Kidney epithelial cell (primary cell): ENCODE data around the gene ZMYND11. TPM values are rescaled to one million over a fixed set of nuclear protein-coding genes. Genes with fewer than 3 reads are reported as not detected.
"Not testable (repeated sequence)": the region's sequence is repeated elsewhere in the genome, so short reads cannot be mapped to it uniquely, and the experiment has no call there.

Experiments
- DNase-seq: peaks from one replicate; pipeline ENCODE4 v3.0.0-alpha.2; 2010; ENCODE audit warnings: low read depth
- H3K27me3 ChIP-seq: 2 replicates; pipeline ENCODE4 v1.6.0; 2011; ENCODE audit warnings: low read length; ENCODE audit not compliant: control insufficient read depth, insufficient read depth
- H3K36me3 ChIP-seq: 2 replicates; pipeline ENCODE4 v1.5.1; 2011; ENCODE audit warnings: low read length; ENCODE audit not compliant: control insufficient read depth, insufficient read depth
- H3K4me3 ChIP-seq: 2 replicates; pipeline ENCODE4 v1.5.1; 2011; ENCODE audit warnings: low read depth, mild to moderate bottlenecking, control low read depth, low read length
- CTCF ChIP-seq: IDR thresholded peaks from 2 replicates; pipeline ENCODE4 v1.5.1; 2011; ENCODE audit warnings: mild to moderate bottlenecking, moderate library complexity, low read length, control low read depth, inconsistent platforms; ENCODE audit not compliant: insufficient read depth, poor library complexity, severe bottlenecking
- total RNA-seq: library from RNA; depleted of rRNA; stranded (reverse); fragments of >200 nt; gene quantifications from 2 replicates; pipeline ENCODE4 v1.2.3, GENCODE V29; 2015

ZMYND11 gene
- total RNA-seq, 1 donor from 2014 or later, result 60.0 TPM

- Histone ChIP-seq H3K27me3 (no peaks in the 10 kb centered on the region), H3K36me3 (no peaks in the 10 kb centered on the region), H3K4me3 (no peak overlapping the region)
- DNase-seq, result no peak
- TF ChIP-seq CTCF, result no peak
Observed at GRCh38 chr10:293636-294035, 158.4 kb downstream of the ZMYND11 start.

- no peaks in the 10 kb centered on the region for H3K27me3 ChIP-seq
- no peak for TF ChIP-seq CTCF
- DNase-seq, result no peak
- H3K36me3 ChIP-seq, result no peaks in the 10 kb centered on the region
- H3K4me3 ChIP-seq, result no peak overlapping the region
Observed at GRCh38 chr10:297567-297966, 162.3 kb downstream of the ZMYND11 start.

GRCh38 chr10:298033-298432, 162.8 kb downstream of the ZMYND11 start:
- Histone ChIP-seq H3K36me3 (no peaks in the 10 kb centered on the region), H3K4me3 (no peak overlapping the region), H3K27me3 (no peaks in the 10 kb centered on the region)
- no peak for DNase-seq
- no peak for TF ChIP-seq CTCF

- Histone ChIP-seq H3K36me3 (no peaks in the 10 kb centered on the region), H3K4me3 (no peak overlapping the region), H3K27me3 (no peaks in the 10 kb centered on the region)
- no peak for TF ChIP-seq CTCF
- DNase-seq, result no peak
Observed at GRCh38 chr10:299512-299911, 164.3 kb downstream of the ZMYND11 start.

- Histone ChIP-seq H3K36me3 (no peaks in the 10 kb centered on the region), H3K27me3 (no peaks in the 10 kb centered on the region), H3K4me3 (no peak overlapping the region)
- no peak for DNase-seq
- TF ChIP-seq CTCF, result no peak
Observed at GRCh38 chr10:299969-300368, 164.7 kb downstream of the ZMYND11 start.

- H3K27me3 ChIP-seq, H3K36me3 ChIP-seq, DNase-seq, H3K4me3 ChIP-seq: not testable (repeated sequence)
Observed at GRCh38 chr10:300580-300979, 165.3 kb downstream of the ZMYND11 start.

GRCh38 chr10:301536-301935, 166.3 kb downstream of the ZMYND11 start:
- DNase-seq, result no peak
- Histone ChIP-seq H3K4me3 (no peak overlapping the region), H3K27me3 (no peaks in the 10 kb centered on the region), H3K36me3 (no peaks in the 10 kb centered on the region)
- no peak for TF ChIP-seq CTCF
